ENCODE results near the gene PIAS1.

DNA sequence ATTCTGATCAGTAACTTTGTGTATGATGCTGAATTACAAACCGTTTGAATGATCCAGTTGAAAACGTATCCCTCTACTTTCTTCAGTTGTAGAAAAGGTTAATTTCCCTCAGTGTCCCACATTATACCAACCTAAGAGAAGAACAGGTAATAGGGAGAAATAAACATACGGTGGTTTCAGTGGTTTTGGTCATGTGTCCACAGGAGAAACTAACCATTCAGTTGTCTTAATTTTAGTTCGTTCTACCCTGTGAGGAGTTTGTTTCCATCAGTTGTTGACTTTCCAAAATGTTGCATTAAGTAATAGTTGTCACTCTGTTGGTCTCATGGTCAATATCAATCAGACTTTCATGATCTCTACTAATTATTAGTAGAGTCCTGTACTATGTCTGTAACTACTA lies 135.9 kb downstream of the PIAS1 start:
- TF ChIP-seq, protein P1, sequence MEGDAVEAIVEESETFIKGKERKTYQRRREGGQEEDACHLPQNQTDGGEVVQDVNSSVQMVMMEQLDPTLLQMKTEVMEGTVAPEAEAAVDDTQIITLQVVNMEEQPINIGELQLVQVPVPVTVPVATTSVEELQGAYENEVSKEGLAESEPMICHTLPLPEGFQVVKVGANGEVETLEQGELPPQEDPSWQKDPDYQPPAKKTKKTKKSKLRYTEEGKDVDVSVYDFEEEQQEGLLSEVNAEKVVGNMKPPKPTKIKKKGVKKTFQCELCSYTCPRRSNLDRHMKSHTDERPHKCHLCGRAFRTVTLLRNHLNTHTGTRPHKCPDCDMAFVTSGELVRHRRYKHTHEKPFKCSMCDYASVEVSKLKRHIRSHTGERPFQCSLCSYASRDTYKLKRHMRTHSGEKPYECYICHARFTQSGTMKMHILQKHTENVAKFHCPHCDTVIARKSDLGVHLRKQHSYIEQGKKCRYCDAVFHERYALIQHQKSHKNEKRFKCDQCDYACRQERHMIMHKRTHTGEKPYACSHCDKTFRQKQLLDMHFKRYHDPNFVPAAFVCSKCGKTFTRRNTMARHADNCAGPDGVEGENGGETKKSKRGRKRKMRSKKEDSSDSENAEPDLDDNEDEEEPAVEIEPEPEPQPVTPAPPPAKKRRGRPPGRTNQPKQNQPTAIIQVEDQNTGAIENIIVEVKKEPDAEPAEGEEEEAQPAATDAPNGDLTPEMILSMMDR (IDR thresholded peaks at IDR 0.05; ENCODE audit: insufficient read depth, low read length), result no peak
- TF ChIP-seq GABPA (IDR thresholded peaks at IDR 0.05; ENCODE audit: low read depth) (no peak), REST (IDR thresholded peaks at IDR 0.05; ENCODE audit: insufficient replicate concordance, low read depth) (no peak)
